Measurements from ENCODE around the gene EIF4G1. TPM values are rescaled to one million over a fixed set of nuclear protein-coding genes. Genes with fewer than 3 reads are reported as not detected.

The EIF4G1 gene
- total and polyA plus RNA-seq, 4 donors: 72.8 to 285 (median 187) TPM

GRCh38 chr3:184334470-184335158, 20.2 kb downstream of the EIF4G1 start:
- Histone ChIP-seq H3K4me1 (ENCODE audit: control insufficient read depth in 1 of 2, insufficient read depth in 2 of 2, low read length in 2 of 2) (no peaks in the 10 kb centered on the region), H3K4me3 (ENCODE audit: low read length in 2 of 2) (no peak overlapping the region), H3K27me3 (ENCODE audit: control insufficient read depth in 1 of 2, insufficient read depth in 2 of 2, low read length in 1 of 2) (no peaks in the 10 kb centered on the region), H3K9me3 (ENCODE audit: control insufficient read depth, low read length) (no peaks in the 10 kb centered on the region), H3K27ac (ENCODE audit: low read depth in 1 of 2, low read length in 2 of 2) (no peak overlapping the region), H3K36me3 (ENCODE audit: control insufficient read depth in 1 of 2, insufficient read depth in 2 of 2, low read length in 1 of 2) (peaks cover 2 to 8% of the 10 kb centered on the region in 2 donors)
- 74% methylated on average over 15 of the region's 15 CpGs for WGBS, 2 donors
- intact Hi-C loops (cut with DNase I): loop anchor here (2.0 kb wide), 1 partner anchor 14 kb away; no protein-coding TSS in a partner anchor
- no peak for ATAC-seq (ENCODE audit: low FRiP score)
- DNase-seq: no peak

- DNase-seq (no peak), ATAC-seq (ENCODE audit: low FRiP score) (no peak)
- Histone ChIP-seq H3K27me3 (ENCODE audit: control insufficient read depth in 1 of 2, insufficient read depth in 2 of 2, low read length in 1 of 2) (no peaks in the 10 kb centered on the region), H3K9me3 (ENCODE audit: control insufficient read depth, low read length) (no peaks in the 10 kb centered on the region), H3K4me1 (ENCODE audit: control insufficient read depth in 1 of 2, insufficient read depth in 2 of 2, low read length in 2 of 2) (no peaks in the 10 kb centered on the region), H3K36me3 (ENCODE audit: control insufficient read depth in 1 of 2, insufficient read depth in 2 of 2, low read length in 1 of 2) (peaks cover 2 to 8% of the 10 kb centered on the region in 2 donors), H3K4me3 (ENCODE audit: low read length in 2 of 2) (no peak overlapping the region), H3K27ac (ENCODE audit: low read depth in 1 of 2, low read length in 2 of 2) (peak overlapping the region; percentile 71 to 92)
- WGBS, 2 donors: 48 to 51% methylated on average over 4 of the region's 4 CpGs
- intact Hi-C loops (cut with DNase I): loop anchor here (2.0 kb wide), 1 partner anchor 14 kb away; no protein-coding TSS in a partner anchor
These were observed 20.9 kb downstream of the EIF4G1 start for GRCh38 chr3:184335291-184335660.

GRCh38 chr3:184335661-184336546, 21.5 kb downstream of the EIF4G1 start:
- 0 to 1% methylated on average over 67 to 77 of the region's 77 CpGs for WGBS, 2 donors
- no peaks in the 10 kb centered on the region for H3K4me1 ChIP-seq (ENCODE audit: control insufficient read depth in 1 of 2, insufficient read depth in 2 of 2, low read length in 2 of 2)
- DNase-seq (peak; percentile 90 to 97), ATAC-seq (ENCODE audit: low FRiP score) (peak; percentile 85)
- peaks cover 2 to 8% of the 10 kb centered on the region in 2 donors for H3K36me3 ChIP-seq (ENCODE audit: control insufficient read depth in 1 of 2, insufficient read depth in 2 of 2, low read length in 1 of 2)
- intact Hi-C loops (cut with DNase I): loop anchor here (2.0 kb wide), 1 partner anchor 15 kb away; no protein-coding TSS in a partner anchor
- H3K4me3 ChIP-seq (ENCODE audit: low read length in 2 of 2): peak overlapping the region; percentile 19 to 73
- H3K9me3 ChIP-seq (ENCODE audit: control insufficient read depth, low read length): no peaks in the 10 kb centered on the region
- H3K27me3 ChIP-seq (ENCODE audit: control insufficient read depth in 1 of 2, insufficient read depth in 2 of 2, low read length in 1 of 2): no peaks in the 10 kb centered on the region
- H3K27ac ChIP-seq (ENCODE audit: low read depth in 1 of 2, low read length in 2 of 2): peak overlapping the region; percentile 85 to 93

- WGBS, 2 donors: 3% methylated on average over 17 of the region's 17 CpGs
- Histone ChIP-seq H3K27ac (ENCODE audit: low read depth in 1 of 2, low read length in 2 of 2) (peak overlapping the region; percentile 78 to 93), H3K27me3 (ENCODE audit: control insufficient read depth in 1 of 2, insufficient read depth in 2 of 2, low read length in 1 of 2) (no peaks in the 10 kb centered on the region), H3K9me3 (ENCODE audit: control insufficient read depth, low read length) (no peaks in the 10 kb centered on the region), H3K36me3 (ENCODE audit: control insufficient read depth in 1 of 2, insufficient read depth in 2 of 2, low read length in 1 of 2) (peaks cover 1 to 5% of the 10 kb centered on the region in 2 donors), H3K4me3 (ENCODE audit: low read length in 2 of 2) (peak overlapping the region; percentile 19 to 73), H3K4me1 (ENCODE audit: control insufficient read depth in 1 of 2, insufficient read depth in 2 of 2, low read length in 2 of 2) (no peaks in the 10 kb centered on the region)
- intact Hi-C loops (cut with DNase I): loop anchor here in 1 of 2 donors (1.0 kb wide), 1 partner anchor 22 kb away; the partner anchor contains the start of gene EIF4G1
- DNase-seq (no peak), ATAC-seq (ENCODE audit: low FRiP score) (peak; percentile 72)
These were observed 22.4 kb downstream of the EIF4G1 start for GRCh38 chr3:184336547-184337398.

GRCh38 chr3:184337399-184337714, 23.0 kb downstream of the EIF4G1 start, which contains the start of gene FAM131A:
TSS of gene FAM131A (plus strand) at chr3:184337600. CDS start at chr3:184337631, 31 bp downstream.
- peak within 1 kb of the TSS; percentile 19 to 73 for H3K4me3 ChIP-seq (ENCODE audit: low read length in 2 of 2)
- H3K27ac ChIP-seq (ENCODE audit: low read depth in 1 of 2, low read length in 2 of 2): peak within 1 kb of the TSS; percentile 78 to 94
- H3K9me3 ChIP-seq (ENCODE audit: control insufficient read depth, low read length): no peaks in the 10 kb centered on the region
- H3K4me1 ChIP-seq (ENCODE audit: control insufficient read depth in 1 of 2, insufficient read depth in 2 of 2, low read length in 2 of 2): no peaks in the 10 kb centered on the region
- ATAC-seq (ENCODE audit: low FRiP score) (peak; percentile 75), DNase-seq (peak; percentile 84 to 89)
- peaks cover 0 to 3% of the 10 kb centered on the region in 2 donors for H3K36me3 ChIP-seq (ENCODE audit: control insufficient read depth in 1 of 2, insufficient read depth in 2 of 2, low read length in 1 of 2)
- H3K27me3 ChIP-seq (ENCODE audit: control insufficient read depth in 1 of 2, insufficient read depth in 2 of 2, low read length in 1 of 2): no peaks in the 10 kb centered on the region
- 3 to 5% methylated on average over 6 of the region's 6 CpGs for WGBS, 2 donors
- intact Hi-C loops (cut with DNase I): loop anchor here in 1 of 2 donors (1.0 kb wide), 1 partner anchor 23 kb away; the partner anchor contains the start of gene EIF4G1

- no peak for DNase-seq
- peak overlapping the region in 1 of 2 donors; percentile 19 for H3K4me3 ChIP-seq (ENCODE audit: low read length in 2 of 2)
- no peaks in the 10 kb centered on the region for H3K9me3 ChIP-seq (ENCODE audit: control insufficient read depth, low read length)
- ATAC-seq (ENCODE audit: low FRiP score): no peak
- 8 to 10% methylated on average over 7 of the region's 7 CpGs for WGBS, 2 donors
- intact Hi-C loops (cut with DNase I): loop anchor here in 1 of 2 donors (1.0 to 2.0 kb wide), 2 partner anchors 23 to 24 kb away; partner anchors contain the start of genes CLCN2, EIF4G1 and POLR2H
- H3K27me3 ChIP-seq (ENCODE audit: control insufficient read depth in 1 of 2, insufficient read depth in 2 of 2, low read length in 1 of 2): no peaks in the 10 kb centered on the region
- H3K4me1 ChIP-seq (ENCODE audit: control insufficient read depth in 1 of 2, insufficient read depth in 2 of 2, low read length in 2 of 2): no peaks in the 10 kb centered on the region
- no peaks in the 10 kb centered on the region for H3K36me3 ChIP-seq (ENCODE audit: control insufficient read depth in 1 of 2, insufficient read depth in 2 of 2, low read length in 1 of 2)
- peak overlapping the region; percentile 23 to 94 for H3K27ac ChIP-seq (ENCODE audit: low read depth in 1 of 2, low read length in 2 of 2)
These were observed 23.6 kb downstream of the EIF4G1 start for GRCh38 chr3:184337981-184338380.

- Histone ChIP-seq H3K4me1 (ENCODE audit: control insufficient read depth in 1 of 2, insufficient read depth in 2 of 2, low read length in 2 of 2) (no peaks in the 10 kb centered on the region), H3K27ac (ENCODE audit: low read depth in 1 of 2, low read length in 2 of 2) (peak overlapping the region; percentile 23 to 94), H3K4me3 (ENCODE audit: low read length in 2 of 2) (peak overlapping the region in 1 of 2 donors; percentile 27), H3K27me3 (ENCODE audit: control insufficient read depth in 1 of 2, insufficient read depth in 2 of 2, low read length in 1 of 2) (no peaks in the 10 kb centered on the region), H3K36me3 (ENCODE audit: control insufficient read depth in 1 of 2, insufficient read depth in 2 of 2, low read length in 1 of 2) (peaks cover 0 to 2% of the 10 kb centered on the region in 2 donors), H3K9me3 (ENCODE audit: control insufficient read depth, low read length) (no peaks in the 10 kb centered on the region)
- intact Hi-C loops (cut with DNase I): loop anchor here in 1 of 2 donors (2.0 kb wide), 1 partner anchor 22 kb away; the partner anchor contains the start of genes CLCN2 and POLR2H
- ATAC-seq (ENCODE audit: low FRiP score): peak; percentile 64
- peak; percentile 89 to 97 for DNase-seq
- 6 to 7% methylated on average over 32 to 37 of the region's 37 CpGs for WGBS, 2 donors
These were observed 24.1 kb downstream of the EIF4G1 start for GRCh38 chr3:184338511-184338945.

Data from aorta (tissue), 5 donors.